KOPT-K1 (cell line): Measurements from ENCODE around the gene LTB4R.
A peak's percentile ranks its signal among the peaks of the same experiment; 100 is the strongest.

Experiments
- H3K27ac ChIP-seq: fragments of 200-600 bp; sonication (generic); 2 replicates; pipeline ENCODE4 v1.5.1; 2016; ENCODE audit warnings: antibody characterized with exemption, mild to moderate bottlenecking, low read depth, low read length; ENCODE audit not compliant: poor library complexity, severe bottlenecking
- H3K36me3 ChIP-seq: fragments of 200-600 bp; sonication (generic); 2 replicates; pipeline ENCODE4 v1.5.1; 2017; ENCODE audit warnings: antibody characterized with exemption, mild to moderate bottlenecking, low read length, moderate library complexity; ENCODE audit not compliant: insufficient read depth
- H3K9me3 ChIP-seq: fragments of 200-600 bp; sonication (generic); 2 replicates; pipeline ENCODE4 v1.5.1; 2017; ENCODE audit warnings: antibody characterized with exemption, low read length, mild to moderate bottlenecking; ENCODE audit not compliant: insufficient read depth, poor library complexity, severe bottlenecking

The LTB4R gene

DNA sequence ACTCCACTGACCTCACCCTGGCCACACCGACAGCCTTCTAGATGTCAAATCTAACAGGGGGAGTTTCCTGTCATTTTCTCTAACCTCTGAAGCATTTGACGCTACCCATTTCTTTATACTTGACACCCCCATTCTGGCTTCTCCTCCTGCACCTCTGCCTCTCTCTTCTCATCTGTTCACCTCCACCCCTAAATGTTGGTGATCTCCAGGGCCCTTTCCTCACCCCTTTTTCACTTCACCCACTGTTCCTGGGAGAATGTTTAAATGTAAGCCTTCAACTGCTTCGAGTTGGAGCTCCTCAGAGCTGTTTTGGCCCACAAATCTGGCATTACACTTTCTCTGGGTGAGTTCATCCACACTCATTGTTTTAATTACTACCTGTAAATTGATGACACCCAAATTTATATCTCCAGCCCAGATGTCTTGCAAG lies 39.5 kb upstream of the LTB4R start:
- H3K9me3 ChIP-seq = no peaks in the 10 kb centered on the region
- H3K27ac ChIP-seq = peak overlapping the region; percentile 77
- H3K36me3 ChIP-seq = peaks cover 10% of the 10 kb centered on the region; the same call in 1 of the 2 replicates

DNA sequence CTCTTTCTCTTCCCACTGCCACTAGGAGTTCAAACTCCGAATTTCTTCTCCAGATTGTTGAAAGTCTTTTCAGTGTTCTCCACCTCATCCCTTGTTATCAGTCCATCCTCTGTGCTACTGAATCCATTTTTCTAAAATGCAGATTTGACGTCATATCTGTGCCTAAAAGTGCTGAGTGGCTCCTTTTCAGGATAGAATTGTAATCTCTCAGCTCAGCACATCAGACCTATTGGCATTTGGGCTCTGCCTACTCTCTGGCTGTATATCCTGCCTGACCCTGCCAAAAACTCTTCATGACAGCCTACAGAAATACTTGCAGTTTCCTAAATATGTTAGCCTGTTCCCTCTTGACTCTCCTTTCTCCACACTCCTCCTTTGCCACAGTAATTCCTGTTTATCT lies 38.8 kb upstream of the LTB4R start:
- Histone ChIP-seq H3K27ac (no peak overlapping the region), H3K9me3 (no peaks in the 10 kb centered on the region), H3K36me3 (peaks cover 4% of the 10 kb centered on the region; the same call in 1 of the 2 replicates)

- H3K27ac ChIP-seq = no peak overlapping the region
- H3K36me3 ChIP-seq = no peaks in the 10 kb centered on the region
- no peaks in the 10 kb centered on the region for H3K9me3 ChIP-seq
Measured at GRCh38 chr14:24273422-24273998, 37.8 kb upstream of the LTB4R start.

DNA sequence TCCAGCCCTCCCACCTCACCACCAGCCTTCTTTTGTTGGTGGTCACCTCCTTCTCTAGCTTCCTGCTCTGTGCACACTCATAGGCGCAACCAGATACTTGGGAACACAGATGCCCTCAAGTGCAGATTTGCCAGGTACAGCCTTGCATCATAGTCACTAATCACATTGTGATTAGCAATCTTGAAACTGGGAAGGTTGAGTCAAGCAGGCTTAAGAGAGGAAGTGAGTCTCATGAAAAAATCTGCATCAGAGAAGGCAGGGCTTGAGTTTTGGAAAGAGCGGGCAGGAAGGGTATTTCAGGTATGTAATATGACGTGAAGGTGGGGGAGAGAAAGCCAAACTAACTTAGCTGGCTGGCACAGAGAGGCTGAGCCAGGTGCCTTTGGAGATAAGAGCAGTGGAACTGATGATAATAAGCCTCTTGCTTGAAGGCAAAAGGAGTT lies 37.2 kb upstream of the LTB4R start:
- no peaks in the 10 kb centered on the region for H3K9me3 ChIP-seq
- no peak overlapping the region for H3K27ac ChIP-seq
- no peaks in the 10 kb centered on the region for H3K36me3 ChIP-seq

DNA sequence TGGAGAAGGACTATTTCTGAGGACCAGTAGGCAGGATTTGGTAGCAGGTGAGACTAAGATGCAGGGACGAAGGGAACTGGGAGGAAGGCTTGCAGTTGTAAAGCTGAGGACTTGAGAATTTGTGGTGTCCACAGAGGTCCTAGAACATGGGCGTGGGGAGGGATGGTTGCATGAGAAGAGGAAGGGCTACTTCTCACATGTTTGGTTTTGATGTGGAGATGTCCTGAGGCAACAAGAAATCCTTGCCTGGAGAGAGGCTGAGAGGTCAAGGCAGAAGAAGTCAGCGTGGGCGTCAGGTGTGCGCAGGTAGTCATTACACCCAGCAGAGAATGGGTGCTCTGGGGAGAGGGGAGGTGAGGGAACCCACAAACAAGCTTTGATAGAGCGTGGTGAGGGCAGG lies 34.2 kb upstream of the LTB4R start:
- Histone ChIP-seq H3K9me3 (no peaks in the 10 kb centered on the region), H3K27ac (no peak overlapping the region), H3K36me3 (no peaks in the 10 kb centered on the region)

DNA sequence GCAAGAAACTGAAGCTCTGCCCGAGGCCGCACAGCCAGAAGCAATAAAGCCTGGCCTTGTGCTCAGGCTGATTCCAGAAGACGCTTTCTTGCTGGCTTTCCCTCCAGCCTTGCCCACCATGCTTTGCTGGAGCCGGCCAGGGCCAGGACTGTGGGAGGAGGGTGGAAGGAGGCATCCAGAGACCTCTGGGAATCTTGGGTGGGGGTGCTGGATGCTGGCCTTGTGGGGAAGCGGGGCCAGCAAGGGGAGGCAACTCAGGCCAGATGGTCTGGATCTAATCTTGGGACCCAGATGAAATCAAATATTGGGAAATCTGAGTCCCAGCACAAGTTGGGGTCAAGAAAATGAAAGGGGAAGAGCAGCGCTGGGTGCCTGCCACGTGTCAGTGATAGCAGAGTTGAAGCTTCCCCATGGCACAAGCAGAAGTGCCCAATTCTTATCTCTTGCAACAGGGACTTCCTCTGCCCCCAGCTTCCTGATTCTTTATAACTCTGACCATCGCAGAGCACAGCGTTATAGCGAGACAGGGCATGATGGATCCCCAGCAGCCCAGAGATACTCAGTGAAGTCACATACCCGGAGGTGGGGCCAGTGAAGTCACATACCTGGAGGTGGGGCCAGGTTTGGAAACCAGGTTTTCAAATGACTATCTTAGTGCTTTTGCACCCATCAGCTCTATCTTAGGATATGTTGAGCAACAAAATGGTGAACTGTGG lies 33.5 kb upstream of the LTB4R start:
- H3K36me3 ChIP-seq = no peaks in the 10 kb centered on the region
- no peaks in the 10 kb centered on the region for H3K9me3 ChIP-seq
- no peak overlapping the region for H3K27ac ChIP-seq

GRCh38 chr14:24278424-24278823 lies 32.9 kb upstream of the LTB4R start:
- no peak overlapping the region for H3K27ac ChIP-seq
- H3K9me3 ChIP-seq = no peaks in the 10 kb centered on the region
- H3K36me3 ChIP-seq = no peaks in the 10 kb centered on the region

- no peaks in the 10 kb centered on the region for H3K9me3 ChIP-seq
- H3K27ac ChIP-seq = no peak overlapping the region
- H3K36me3 ChIP-seq = no peaks in the 10 kb centered on the region
Measured at GRCh38 chr14:24279301-24280186, 31.8 kb upstream of the LTB4R start.

DNA sequence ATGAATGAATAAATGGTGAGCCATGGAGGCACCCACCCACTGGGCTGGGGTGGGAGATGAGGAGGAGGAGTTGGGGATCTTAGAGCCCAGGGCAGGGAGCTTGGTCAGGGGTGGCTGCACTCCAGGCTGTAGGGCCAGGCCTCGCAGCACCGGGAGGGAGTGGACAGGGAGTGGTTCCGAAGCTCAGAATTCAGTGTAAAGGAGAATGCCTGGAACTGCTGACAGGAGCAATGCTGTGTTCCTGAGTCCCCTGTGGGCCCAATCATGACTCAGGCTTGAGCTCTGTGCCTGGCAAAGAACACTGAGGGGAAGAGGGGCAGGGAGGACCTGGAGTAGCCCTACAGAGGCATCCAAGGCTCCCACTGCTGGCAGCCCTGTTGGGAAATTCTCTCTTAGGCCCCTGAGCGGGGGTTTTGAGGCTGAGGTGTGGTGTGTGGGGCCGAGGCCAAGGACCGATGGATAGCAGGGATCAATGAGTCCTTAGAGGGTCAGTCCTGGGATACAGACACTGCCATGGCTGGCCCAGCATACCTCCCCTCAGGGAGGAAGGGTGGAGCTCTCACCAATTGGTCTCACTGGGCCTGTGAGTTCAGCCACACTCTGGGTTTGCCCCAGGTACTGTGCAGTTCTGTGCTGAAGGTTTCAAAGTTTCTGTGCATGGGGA lies 30.4 kb upstream of the LTB4R start:
- no peaks in the 10 kb centered on the region for H3K36me3 ChIP-seq
- no peaks in the 10 kb centered on the region for H3K9me3 ChIP-seq
- no peak overlapping the region for H3K27ac ChIP-seq

DNA sequence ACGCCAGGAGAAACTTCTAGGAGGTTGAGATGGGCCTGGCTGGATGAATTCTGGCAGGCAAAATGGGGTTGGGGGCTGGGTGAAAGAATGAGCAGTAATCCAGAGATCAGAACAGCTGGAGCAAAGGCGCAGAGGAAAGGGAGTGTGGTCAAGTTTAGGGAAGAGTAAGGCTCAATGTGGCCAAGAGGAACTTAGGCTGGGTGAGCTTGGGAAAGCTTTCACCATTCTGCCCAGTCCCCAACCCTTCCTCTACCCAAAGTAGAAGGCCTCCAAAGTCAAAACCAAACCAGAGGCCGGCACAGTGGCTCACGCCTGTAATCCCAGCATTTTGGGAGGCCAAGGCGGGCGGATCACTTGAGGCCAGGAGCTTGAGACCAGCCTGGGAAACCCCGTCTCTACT lies 29.7 kb upstream of the LTB4R start:
- H3K27ac ChIP-seq = no peak overlapping the region
- H3K9me3 ChIP-seq = no peaks in the 10 kb centered on the region
- H3K36me3 ChIP-seq = no peaks in the 10 kb centered on the region

GRCh38 chr14:24282736-24283135 lies 28.6 kb upstream of the LTB4R start:
- H3K36me3 ChIP-seq = no peaks in the 10 kb centered on the region
- no peak overlapping the region for H3K27ac ChIP-seq
- H3K9me3 ChIP-seq = no peaks in the 10 kb centered on the region

GRCh38 chr14:24283796-24284460 lies 27.4 kb upstream of the LTB4R start:
- Histone ChIP-seq H3K9me3 (no peaks in the 10 kb centered on the region), H3K27ac (no peak overlapping the region), H3K36me3 (no peaks in the 10 kb centered on the region)

GRCh38 chr14:24284501-24285035 lies 26.7 kb upstream of the LTB4R start:
- Histone ChIP-seq H3K36me3 (peaks cover 2% of the 10 kb centered on the region; the same call in 1 of the 2 replicates), H3K9me3 (no peaks in the 10 kb centered on the region), H3K27ac (no peak overlapping the region)

- peaks cover 10% of the 10 kb centered on the region; the same call in 1 of the 2 replicates for H3K36me3 ChIP-seq
- H3K9me3 ChIP-seq = no peaks in the 10 kb centered on the region
- H3K27ac ChIP-seq = no peak overlapping the region
Measured at GRCh38 chr14:24285351-24285750, 26.0 kb upstream of the LTB4R start.
